Heart right ventricle (tissue), 16 donors: Measurements from ENCODE around the gene DEAF1. TPM values are rescaled to one million over a fixed set of nuclear protein-coding genes. Genes with fewer than 3 reads are reported as not detected.
A peak's percentile ranks its signal among the peaks of the same experiment; 100 is the strongest.

ENCODE experiments used
- ATAC-seq, 8 donors: fragments of 200-7000 bp; cut with Tn5 transposase; one replicate each; pipeline ENCODE4 v1.9.1; 2020; ENCODE audit warnings: mild to moderate bottlenecking in 8 of 8, moderate library complexity in 8 of 8, moderate number of reproducible peaks in 1 of 8
- DNase-seq, 2 donors: peaks; one replicate each; pipeline ENCODE4 v3.0.0-alpha.2; 2020
- H3K27ac ChIP-seq, 10 donors: fragments of 200-600 bp; sonication (generic) in 2 of 10; one replicate each; pipeline versions ENCODE4 v1.5.0 to v1.8.0; 2020 to 2022; ENCODE audit warnings: mild to moderate bottlenecking in 3 of 10
- H3K27me3 ChIP-seq, 7 donors: fragments of 200-600 bp; one replicate each; pipeline ENCODE4 v1.8.0; 2021 to 2022; ENCODE audit warnings: mild to moderate bottlenecking in 2 of 7
- H3K36me3 ChIP-seq, 9 donors: fragments of 200-600 bp; sonication (generic) in 1 of 9; one replicate each; pipeline versions ENCODE4 v1.5.0 to v1.8.0; 2020 to 2022; ENCODE audit warnings: mild to moderate bottlenecking in 2 of 9
- H3K4me1 ChIP-seq, 9 donors: fragments of 200-600 bp; sonication (generic) in 1 of 9; one replicate each; pipeline versions ENCODE4 v1.5.0 to v1.8.0; 2020 to 2022; ENCODE audit warnings: mild to moderate bottlenecking in 4 of 9
- H3K4me3 ChIP-seq, 10 donors: fragments of 200-600 bp; sonication (generic) in 2 of 10; one replicate each; pipeline versions ENCODE4 v1.5.0 to v1.8.0; 2020 to 2022; ENCODE audit warnings: mild to moderate bottlenecking in 7 of 10, moderate library complexity in 2 of 10
- H3K9me3 ChIP-seq, 11 donors: fragments of 200-600 bp in 10 of 11; sonication (generic) in 2 of 11; one replicate each; pipeline versions ENCODE4 v1.5.0 to v1.8.0; 2013 to 2022; ENCODE audit warnings: mild to moderate bottlenecking in 2 of 11, control low read depth in 1 of 11, moderate library complexity in 1 of 11
- CTCF ChIP-seq, 9 donors: fragments of 200-600 bp; sonication (generic) in 2 of 9; IDR thresholded peaks; one replicate each; pipeline versions ENCODE4 v1.5.0 to v1.8.0; 2021 to 2022; ENCODE audit warnings: antibody characterized with exemption in 9 of 9, mild to moderate bottlenecking in 5 of 9, moderate library complexity in 1 of 9
- WGBS, 2 donors: extraction: QIAGEN DNeasy Blood & Tissue Kit; methylation state at CpG; one replicate each; pipeline ENCODE4 v1.1.7; 2013; ENCODE audit warnings: inconsistent platforms in 1 of 2; 5-methylcytosine and 5-hydroxymethylcytosine counted together
- intact Hi-C, 10 donors: fragments of 100-400 bp; cut with DNase I; formaldehyde crosslinking; loops; one replicate each; pipeline versions ENCODE4 v1.11.1 to v1.14.2; 2022
- polyA plus RNA-seq, 2 donors: library from polyadenylated mRNA; stranded (reverse); fragments of 200-250 nt; gene quantifications; one replicate each; pipeline ENCODE4 v1.2.3, GENCODE V29; 2013
- total RNA-seq, 10 donors: library from RNA; stranded (reverse); fragmentation: NEBNext Ultra II Directional in 3 of 10; extraction: Animal tissue kit (Norgen Biotek cat#: 25700) in 3 of 10; gene quantifications; one replicate each; pipeline versions ENCODE4 v1.2.1 to v1.2.4, GENCODE V29; 2021 to 2023
- donor health status: Arrhythmogenic right ventricular cardiomyopathy.
- donor health status: ischemic (EF 13 %, LVEDD 7.1; RV severe dilation, severe dysfunction).
- donor health status: healthy with polysubstance abuse.
- donor health status: DM: no; HTN: yes; CAD: no.
- donor health status: DM: no; HTN: no; CAD: no.
- donor health status: ischemic (EF 25% LVEDD 6.9; RV normal size, moderate dysfunction).
- donor health status: ischemic (EF 25% LVEDD 5.7; RV mildly dilated, moderate dysfunction).
- donor health status: healthy.
- donor health status: DM: yes; HTN: yes; CAD: no.
- donor health status: Ischemic cardiomyopathy.
- donor health status: ischemic (EF 35%, LVEDD 5.7; RV mildly dilated, moderate dysfunction).
- donor health status: nonischemic (EF 11% LVEDD 7.7; RV severe dilation, severe dysfunction).
- donor health status: DM: yes; HTN: yes; CAD: no.
- donor health status: PGD.
- donor health status: ischemic (EF 29% LVEDD 5.4; RV normal size, mild dysfunction).
- donor health status: nonischemic (EF 23%, LVEDD 6.1; RV moderate dilation, normal function).

The DEAF1 gene
- total and polyA plus RNA-seq, 12 donors, result 11.0 to 39.9 (median 17.0) TPM

- DNase-seq (no peak), ATAC-seq (no peak)
- Histone ChIP-seq H3K36me3 (peaks cover 0 to 41% (median 7%) of the 10 kb centered on the region in 9 donors), H3K4me3 (no peak overlapping the region), H3K27me3 (peaks cover 6 to 19% (median 9%) of the 10 kb centered on the region in 7 donors), H3K9me3 (no peaks in the 10 kb centered on the region), H3K27ac (peak overlapping the region in 1 of 10 donors; percentile 53), H3K4me1 (peaks cover 3 to 55% (median 32%) of the 10 kb centered on the region in 9 donors)
- 96% methylated on average over 22 of the region's 22 CpGs for WGBS, 2 donors
- TF ChIP-seq CTCF (IDR thresholded peaks at IDR 0.05), result no peak
- intact Hi-C loops, result no loop called here
These were observed 6.9 kb upstream of the DEAF1 start for GRCh38 chr11:701741-702461.

- H3K27ac ChIP-seq, result no peak overlapping the region
- WGBS, 2 donors, result 93 to 100% methylated on average over 1 of the region's 1 CpG
These were observed 4.7 kb upstream of the DEAF1 start for GRCh38 chr11:699753-700152.

GRCh38 chr11:699116-699508 lies 4.1 kb upstream of the DEAF1 start:
- intact Hi-C loops, result no loop called here
- Histone ChIP-seq H3K4me3 (no peak overlapping the region), H3K27me3 (no peaks in the 10 kb centered on the region), H3K36me3 (peaks cover 0 to 41% (median 7%) of the 10 kb centered on the region in 9 donors), H3K9me3 (no peaks in the 10 kb centered on the region), H3K27ac (no peak overlapping the region), H3K4me1 (peaks cover 3 to 45% (median 25%) of the 10 kb centered on the region in 9 donors)
- ATAC-seq (no peak), DNase-seq (no peak)
- WGBS, 2 donors, result 95 to 97% methylated on average over 7 of the region's 7 CpGs
- TF ChIP-seq CTCF (IDR thresholded peaks at IDR 0.05), result no peak

More at GRCh38 chr11:699753-700152, 4.7 kb upstream of the DEAF1 start:
- intact Hi-C loops, result no loop called here
- no peaks in the 10 kb centered on the region for H3K27me3 ChIP-seq
- TF ChIP-seq CTCF (IDR thresholded peaks at IDR 0.05), result no peak
- peaks cover 3 to 42% (median 20%) of the 10 kb centered on the region in 9 donors for H3K4me1 ChIP-seq
- DNase-seq (no peak), ATAC-seq (no peak)
- H3K9me3 ChIP-seq, result no peaks in the 10 kb centered on the region
- H3K4me3 ChIP-seq, result no peak overlapping the region
- peaks cover 0 to 41% (median 7%) of the 10 kb centered on the region in 9 donors for H3K36me3 ChIP-seq

GRCh38 chr11:698493-699115 lies 3.6 kb upstream of the DEAF1 start:
- ATAC-seq (no peak), DNase-seq (no peak)
- intact Hi-C loops, result no loop called here
- no peak overlapping the region for H3K4me3 ChIP-seq
- no peaks in the 10 kb centered on the region for H3K9me3 ChIP-seq
- 77% methylated on average over 17 of the region's 17 CpGs for WGBS, 2 donors
- no peaks in the 10 kb centered on the region for H3K27me3 ChIP-seq
- H3K4me1 ChIP-seq, result peaks cover 7 to 50% (median 30%) of the 10 kb centered on the region in 9 donors
- peaks cover 0 to 41% (median 7%) of the 10 kb centered on the region in 9 donors for H3K36me3 ChIP-seq
- TF ChIP-seq CTCF (IDR thresholded peaks at IDR 0.05), result no peak
- H3K27ac ChIP-seq, result peak overlapping the region in 2 of 10 donors; percentile 100
